Loucy (cell line): ENCODE measurements around the gene KCNK1.

Experiments
- CTCF ChIP-seq: fragments of 200-600 bp; sonication (generic); conservative IDR thresholded peaks from 2 replicates; pipeline ENCODE4 v1.5.1; 2014; ENCODE audit warnings: mild to moderate bottlenecking, antibody characterized with exemption, low read length
- EZH2phosphoT487 ChIP-seq: fragments of 200-600 bp; IDR thresholded peaks from 2 replicates; pipeline ENCODE4 v1.6.1; 2018; ENCODE audit warnings: antibody characterized with exemption, mild to moderate bottlenecking, moderate library complexity, borderline replicate concordance

GRCh38 chr1:233625087-233625486 lies 11.2 kb downstream of the KCNK1 start:
- TF ChIP-seq CTCF (no peak), EZH2phosphoT487 (no peak)
